Lower leg skin (tissue), 3 donors: Measurements from ENCODE around the gene LMBR1L.

ENCODE experiments used
- CTCF ChIP-seq, 3 donors: fragments of 450-650 bp; IDR thresholded peaks; one replicate each; pipeline ENCODE4 v1.5.1; 2016; ENCODE audit warnings: antibody characterized with exemption in 3 of 3, mild to moderate bottlenecking in 3 of 3, moderate library complexity in 2 of 3
- POLR2A ChIP-seq, 2 donors: fragments of 450-650 bp; IDR thresholded peaks; one replicate each; pipeline ENCODE4 v1.6.1; 2016 to 2017; ENCODE audit warnings: antibody characterized with exemption in 2 of 2, mild to moderate bottlenecking in 1 of 2, moderate library complexity in 1 of 2

- no peak for TF ChIP-seq CTCF (IDR thresholded peaks at IDR 0.05)
- no peak for TF ChIP-seq POLR2A (IDR thresholded peaks at IDR 0.05)
Measured at GRCh38 chr12:49051373-49051764, 59.3 kb downstream of the LMBR1L start.
